ENCODE measurements around the gene HTR2C. TPM values are rescaled to one million over a fixed set of nuclear protein-coding genes. Genes with fewer than 3 reads are reported as not detected.
"Not testable (repeated sequence)": the region's sequence is repeated elsewhere in the genome, so short reads cannot be mapped to it uniquely, and the experiment has no call there.

HTR2C gene
- total RNA-seq, 1 donor from 2014 or later, result 1.7 TPM

DNA sequence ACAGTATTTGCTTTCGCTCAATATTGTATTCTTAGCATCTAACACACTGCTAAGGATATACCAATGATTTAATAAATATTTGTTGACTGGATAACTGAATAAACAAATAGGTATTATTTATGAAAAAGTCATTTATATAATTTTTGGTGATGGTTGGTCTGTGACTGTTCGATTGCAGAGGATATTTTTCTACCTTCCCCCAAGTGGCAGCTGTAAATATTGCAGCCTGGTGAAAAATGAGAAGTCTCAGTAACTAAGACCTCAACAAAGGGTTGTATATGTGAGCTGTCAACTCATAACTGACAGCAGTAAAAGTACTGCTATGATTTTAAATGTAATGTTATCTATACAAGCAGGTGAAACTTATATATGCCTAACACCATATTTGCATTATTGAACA is 36.0 kb downstream of the HTR2C start:
- Histone ChIP-seq H3K4me3 (no peak overlapping the region), H3K9me3 (no peaks in the 10 kb centered on the region), H3K36me3 (no peaks in the 10 kb centered on the region), H3K4me1 (no peaks in the 10 kb centered on the region), H3K27me3 (no peaks in the 10 kb centered on the region), H3K27ac (no peak overlapping the region)
- DNase-seq (ENCODE audit: extremely low spot score in 2 of 2), result no peak
- TF ChIP-seq, protein P1, sequence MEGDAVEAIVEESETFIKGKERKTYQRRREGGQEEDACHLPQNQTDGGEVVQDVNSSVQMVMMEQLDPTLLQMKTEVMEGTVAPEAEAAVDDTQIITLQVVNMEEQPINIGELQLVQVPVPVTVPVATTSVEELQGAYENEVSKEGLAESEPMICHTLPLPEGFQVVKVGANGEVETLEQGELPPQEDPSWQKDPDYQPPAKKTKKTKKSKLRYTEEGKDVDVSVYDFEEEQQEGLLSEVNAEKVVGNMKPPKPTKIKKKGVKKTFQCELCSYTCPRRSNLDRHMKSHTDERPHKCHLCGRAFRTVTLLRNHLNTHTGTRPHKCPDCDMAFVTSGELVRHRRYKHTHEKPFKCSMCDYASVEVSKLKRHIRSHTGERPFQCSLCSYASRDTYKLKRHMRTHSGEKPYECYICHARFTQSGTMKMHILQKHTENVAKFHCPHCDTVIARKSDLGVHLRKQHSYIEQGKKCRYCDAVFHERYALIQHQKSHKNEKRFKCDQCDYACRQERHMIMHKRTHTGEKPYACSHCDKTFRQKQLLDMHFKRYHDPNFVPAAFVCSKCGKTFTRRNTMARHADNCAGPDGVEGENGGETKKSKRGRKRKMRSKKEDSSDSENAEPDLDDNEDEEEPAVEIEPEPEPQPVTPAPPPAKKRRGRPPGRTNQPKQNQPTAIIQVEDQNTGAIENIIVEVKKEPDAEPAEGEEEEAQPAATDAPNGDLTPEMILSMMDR (IDR thresholded peaks at IDR 0.05), result peak in 1 of 3 experiments; percentile 8
- no peak for TF ChIP-seq POLR2AphosphoS5 (IDR thresholded peaks at IDR 0.05; ENCODE audit: insufficient read depth in 1 of 2, low read depth in 1 of 2)
- intact Hi-C loops (cut with DNase I), result no loop called here

- Histone ChIP-seq H3K4me1 (no peaks in the 10 kb centered on the region), H3K9me3 (no peaks in the 10 kb centered on the region), H3K4me3 (no peak overlapping the region), H3K27ac (no peak overlapping the region), H3K27me3 (no peaks in the 10 kb centered on the region), H3K36me3 (no peaks in the 10 kb centered on the region)
- intact Hi-C loops (cut with DNase I), result no loop called here
- no peak for DNase-seq (ENCODE audit: extremely low spot score in 2 of 2)
- TF ChIP-seq POLR2AphosphoS5 (IDR thresholded peaks at IDR 0.05; ENCODE audit: insufficient read depth in 1 of 2, low read depth in 1 of 2) (no peak), POLR2A (IDR thresholded peaks at IDR 0.05) (no peak)
- TF ChIP-seq, protein P1 (IDR thresholded peaks at IDR 0.05), result no peak
Measured at GRCh38 chrX:114626323-114626722, 42.4 kb downstream of the HTR2C start.

- no peaks in the 10 kb centered on the region for H3K9me3 ChIP-seq
- no peak overlapping the region for H3K27ac ChIP-seq
- H3K4me1 ChIP-seq, result no peaks in the 10 kb centered on the region
- no peaks in the 10 kb centered on the region for H3K27me3 ChIP-seq
- no peak for DNase-seq (ENCODE audit: extremely low spot score in 2 of 2)
- H3K36me3 ChIP-seq, result no peaks in the 10 kb centered on the region
- TF ChIP-seq POLR2AphosphoS5 (IDR thresholded peaks at IDR 0.05; ENCODE audit: insufficient read depth in 1 of 2, low read depth in 1 of 2) (no peak), POLR2A (IDR thresholded peaks at IDR 0.05) (no peak)
- TF ChIP-seq, protein P1 (IDR thresholded peaks at IDR 0.05), result no peak
- intact Hi-C loops (cut with DNase I), result no loop called here
- no peak overlapping the region for H3K4me3 ChIP-seq
Measured at GRCh38 chrX:114635986-114636385, 52.1 kb downstream of the HTR2C start.

- H3K4me1 ChIP-seq, result no peaks in the 10 kb centered on the region
- H3K27me3 ChIP-seq, result no peaks in the 10 kb centered on the region
- DNase-seq (ENCODE audit: extremely low spot score in 2 of 2), result no peak
- no peak overlapping the region for H3K27ac ChIP-seq
- no peaks in the 10 kb centered on the region for H3K9me3 ChIP-seq
- H3K4me3 ChIP-seq, result no peak overlapping the region
- no peaks in the 10 kb centered on the region for H3K36me3 ChIP-seq
- intact Hi-C loops (cut with DNase I), result no loop called here
- TF ChIP-seq POLR2AphosphoS5 (IDR thresholded peaks at IDR 0.05; ENCODE audit: insufficient read depth in 1 of 2, low read depth in 1 of 2) (no peak), POLR2A (IDR thresholded peaks at IDR 0.05) (no peak)
- TF ChIP-seq, protein P1 (IDR thresholded peaks at IDR 0.05), result no peak
Measured at GRCh38 chrX:114650351-114650750, 66.5 kb downstream of the HTR2C start.

DNA sequence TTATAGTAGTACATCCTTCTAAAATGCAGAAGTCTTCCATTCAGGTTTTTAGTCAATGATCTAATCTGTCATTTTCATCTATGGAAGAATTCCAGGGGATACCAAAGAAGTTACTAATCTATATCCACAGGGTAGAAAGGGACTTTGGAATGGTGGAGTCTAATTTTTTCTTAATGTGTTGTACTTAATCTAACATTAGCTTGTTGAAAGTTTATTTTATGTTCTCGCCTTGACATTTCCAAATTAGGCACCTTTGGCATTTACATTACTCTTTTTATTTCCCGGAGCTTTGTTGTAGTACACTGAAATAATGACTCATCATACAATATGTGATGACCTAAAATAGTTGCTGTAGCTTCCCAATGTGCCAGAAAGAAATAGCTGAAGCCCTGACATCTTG is 91.5 kb downstream of the HTR2C start:
- Histone ChIP-seq H3K36me3 (no peaks in the 10 kb centered on the region), H3K9me3 (no peaks in the 10 kb centered on the region), H3K4me1 (no peaks in the 10 kb centered on the region), H3K27me3 (no peaks in the 10 kb centered on the region), H3K27ac (no peak overlapping the region), H3K4me3 (no peak overlapping the region)
- no peak for DNase-seq (ENCODE audit: extremely low spot score in 2 of 2)
- intact Hi-C loops (cut with DNase I), result no loop called here
- TF ChIP-seq POLR2A (IDR thresholded peaks at IDR 0.05) (no peak), POLR2AphosphoS5 (IDR thresholded peaks at IDR 0.05; ENCODE audit: insufficient read depth in 1 of 2, low read depth in 1 of 2) (no peak)
- TF ChIP-seq, protein P1 (IDR thresholded peaks at IDR 0.05), result no peak

DNA sequence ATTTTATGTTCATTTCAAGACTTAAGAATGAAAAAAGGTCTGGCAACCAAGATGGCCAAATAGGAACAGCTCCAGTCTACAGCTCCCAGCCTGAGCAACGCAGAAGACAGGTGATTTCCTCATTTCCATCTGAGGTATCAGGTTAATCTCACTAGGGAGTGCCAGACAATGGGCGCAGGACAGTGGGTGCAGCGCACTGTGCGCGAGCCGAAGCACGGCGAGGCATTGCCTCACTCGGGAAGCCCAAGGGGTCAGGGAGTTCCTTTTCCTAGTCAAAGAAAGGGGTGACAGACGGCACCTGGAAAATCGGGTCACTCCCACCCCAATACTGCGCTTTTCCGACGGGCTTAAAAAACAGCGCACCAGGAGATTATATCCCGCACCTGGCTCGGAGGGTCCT is 116.6 kb downstream of the HTR2C start:
- H3K27me3 ChIP-seq; H3K27ac ChIP-seq; DNase-seq (ENCODE audit: extremely low spot score in 2 of 2); H3K9me3 ChIP-seq; H3K4me1 ChIP-seq; H3K4me3 ChIP-seq; H3K36me3 ChIP-seq; intact Hi-C loops (cut with DNase I): not testable (repeated sequence)

Data from vagina (tissue), 2 donors.